ENCODE data around the gene WFDC5.

GRCh38 chr20:45121388-45121787 lies 6.4 kb upstream of the WFDC5 start:
- TF ChIP-seq POLR2A (IDR thresholded peaks at IDR 0.05): no peak
- no peak for TF ChIP-seq CTCF (IDR thresholded peaks at IDR 0.05)
